Thoracic aorta (tissue), 2 donors: ENCODE measurements around the gene SPAG16. TPM values are rescaled to one million over a fixed set of nuclear protein-coding genes. Genes with fewer than 3 reads are reported as not detected.

ENCODE experiments used
- ATAC-seq: fragments of 150-250 bp; one replicate; pipeline ENCODE4 v1.8.0; 2017; ENCODE audit warnings: low read depth; ENCODE audit not compliant: insufficient number of reproducible peaks, low FRiP score
- DNase-seq: peaks from one replicate; pipeline ENCODE4 v3.0.0-alpha.2; 2020; ENCODE audit warnings: low spot score
- H3K27ac ChIP-seq, 2 donors: fragments of 200-600 bp; sonication (generic); 1 replicate in 1 of 2; 2 replicates in 1 of 2; pipeline ENCODE4 v1.5.1; 2016; ENCODE audit warnings: mild to moderate bottlenecking in 2 of 2, moderate library complexity in 2 of 2
- H3K27me3 ChIP-seq: fragments of 200-600 bp; sonication (generic); replicated peaks from 2 replicates; pipeline ENCODE4 v1.6.0; 2016; ENCODE audit warnings: mild to moderate bottlenecking; ENCODE audit not compliant: insufficient read depth
- H3K36me3 ChIP-seq: fragments of 200-600 bp; sonication (generic); one replicate; pipeline ENCODE4 v1.5.1; 2016
- H3K4me1 ChIP-seq, 2 donors: fragments of 200-600 bp; sonication (generic); 1 replicate in 1 of 2; 2 replicates in 1 of 2; pipeline versions ENCODE4 v1.5.1 to v1.6.0; 2016; ENCODE audit warnings: low read depth in 2 of 2, mild to moderate bottlenecking in 1 of 2; ENCODE audit not compliant: control insufficient read depth in 1 of 2
- H3K4me3 ChIP-seq: fragments of 200-600 bp; sonication (generic); 2 replicates; pipeline ENCODE4 v1.5.1; 2016; ENCODE audit warnings: mild to moderate bottlenecking
- H3K9me3 ChIP-seq: fragments of 200-600 bp; sonication (generic); 2 replicates; pipeline ENCODE4 v1.5.1; 2016
- CTCF ChIP-seq: fragments of 200-600 bp; sonication (generic); IDR thresholded peaks from one replicate; pipeline ENCODE4 v1.5.1; 2019; ENCODE audit warnings: antibody characterized with exemption
- total RNA-seq, 2 donors: library from RNA; depleted of rRNA; stranded (reverse); fragments of >200 nt; gene quantifications; one replicate each; pipeline versions ENCODE4 v1.1.0 to v1.2.3, GENCODE V29; 2016

SPAG16 gene
- total RNA-seq, 2 donors from 2014 or later = 7.4 to 26.3 TPM

GRCh38 chr2:213644926-213645325 is 360.7 kb downstream of the SPAG16 start:
- peak overlapping the region; percentile 18 to 38 for H3K27ac ChIP-seq
- H3K4me3 ChIP-seq = no peak overlapping the region
- no peak for TF ChIP-seq CTCF

GRCh38 chr2:213649176-213649575 is 364.9 kb downstream of the SPAG16 start:
- Histone ChIP-seq H3K9me3 (no peaks in the 10 kb centered on the region), H3K4me1 (no peaks in the 10 kb centered on the region), H3K36me3 (no peaks in the 10 kb centered on the region), H3K27ac (no peak overlapping the region), H3K27me3 (no peaks in the 10 kb centered on the region), H3K4me3 (no peak overlapping the region)
- no peak for DNase-seq
- TF ChIP-seq CTCF = no peak
- ATAC-seq = no peak

More at GRCh38 chr2:213644926-213645325, 360.7 kb downstream of the SPAG16 start:
- H3K9me3 ChIP-seq = no peaks in the 10 kb centered on the region
- ATAC-seq (no peak), DNase-seq (no peak)
- H3K4me1 ChIP-seq = peaks cover 2 to 12% of the 10 kb centered on the region in 2 donors
- H3K27me3 ChIP-seq = no peaks in the 10 kb centered on the region
- no peaks in the 10 kb centered on the region for H3K36me3 ChIP-seq

- H3K27ac ChIP-seq = no peak overlapping the region
- H3K4me1 ChIP-seq = no peaks in the 10 kb centered on the region
- ATAC-seq (no peak), DNase-seq (no peak)
- no peak for TF ChIP-seq CTCF
- peaks cover 23% of the 10 kb centered on the region for H3K9me3 ChIP-seq
- no peaks in the 10 kb centered on the region for H3K36me3 ChIP-seq
- no peak overlapping the region for H3K4me3 ChIP-seq
- H3K27me3 ChIP-seq = no peaks in the 10 kb centered on the region
These were observed 380.6 kb downstream of the SPAG16 start for GRCh38 chr2:213664817-213665216.

GRCh38 chr2:213669657-213670056 is 385.4 kb downstream of the SPAG16 start:
- ATAC-seq (no peak), DNase-seq (no peak)
- TF ChIP-seq CTCF = no peak
- Histone ChIP-seq H3K4me1 (no peaks in the 10 kb centered on the region), H3K4me3 (no peak overlapping the region), H3K27me3 (no peaks in the 10 kb centered on the region), H3K9me3 (peaks cover 16% of the 10 kb centered on the region), H3K36me3 (no peaks in the 10 kb centered on the region), H3K27ac (no peak overlapping the region)

GRCh38 chr2:213678437-213679218 is 394.4 kb downstream of the SPAG16 start:
- Histone ChIP-seq H3K4me1 (no peaks in the 10 kb centered on the region), H3K27ac (no peak overlapping the region), H3K27me3 (no peaks in the 10 kb centered on the region), H3K4me3 (no peak overlapping the region), H3K9me3 (peaks cover 6% of the 10 kb centered on the region), H3K36me3 (no peaks in the 10 kb centered on the region)
- no peak for TF ChIP-seq CTCF
- DNase-seq (no peak), ATAC-seq (no peak)
